Tibial nerve (tissue), 4 donors: Measurements from ENCODE around the gene FGF1. TPM values are rescaled to one million over a fixed set of nuclear protein-coding genes. Genes with fewer than 3 reads are reported as not detected.

ENCODE experiments used
- DNase-seq, 2 donors: peaks; one replicate each; pipeline ENCODE4 v3.0.0-alpha.2; 2019; ENCODE audit warnings: low spot score in 2 of 2
- H3K27ac ChIP-seq, 4 donors: fragments of 200-600 bp; sonication (generic) in 3 of 4; one replicate each; pipeline ENCODE4 v1.5.1; 2017 to 2019; ENCODE audit warnings: mild to moderate bottlenecking in 1 of 4
- H3K27me3 ChIP-seq, 2 donors: fragments of 200-600 bp; sonication (generic) in 1 of 2; one replicate each; pipeline versions ENCODE4 v1.5.1 to v1.6.0; 2017 to 2019
- H3K36me3 ChIP-seq, 3 donors: fragments of 200-600 bp; sonication (generic); one replicate each; pipeline ENCODE4 v1.5.1; 2018 to 2019
- H3K4me1 ChIP-seq, 4 donors: fragments of 200-600 bp; sonication (generic) in 3 of 4; one replicate each; pipeline ENCODE4 v1.5.1; 2017 to 2019
- H3K4me3 ChIP-seq, 4 donors: fragments of 200-600 bp; sonication (generic) in 3 of 4; one replicate each; pipeline ENCODE4 v1.5.1; 2017 to 2019; ENCODE audit warnings: mild to moderate bottlenecking in 1 of 4, moderate library complexity in 1 of 4
- H3K9me3 ChIP-seq, 4 donors: fragments of 200-600 bp; sonication (generic) in 3 of 4; one replicate each; pipeline ENCODE4 v1.5.1; 2017 to 2019
- CTCF ChIP-seq, 5 experiments: fragments of 200-600 bp in 3 of 5; fragments of 450-650 bp in 2 of 5; sonication (generic) in 3 of 5; IDR thresholded peaks; one replicate each; pipeline ENCODE4 v1.5.1; 2016 to 2019; ENCODE audit warnings: antibody characterized with exemption in 5 of 5, mild to moderate bottlenecking in 3 of 5, moderate library complexity in 2 of 5
- EP300 ChIP-seq, 2 donors: sonication (generic); formaldehyde crosslinking; IDR thresholded peaks; one replicate each; pipeline ENCODE4 v1.6.1; 2017; ENCODE audit warnings: antibody characterized with exemption in 2 of 2, mild to moderate bottlenecking in 1 of 2
- POLR2A ChIP-seq, 2 donors: fragments of 450-650 bp; IDR thresholded peaks; one replicate each; pipeline ENCODE4 v1.6.1; 2017; ENCODE audit warnings: antibody characterized with exemption in 2 of 2, mild to moderate bottlenecking in 2 of 2, moderate library complexity in 2 of 2
- WGBS, 2 donors: methylation state at CpG; one replicate each; pipeline ENCODE4 v1.1.5; 2018; 5-methylcytosine and 5-hydroxymethylcytosine counted together
- total RNA-seq, 4 donors: library from RNA; depleted of rRNA; stranded (reverse); fragments of >200 nt; gene quantifications; one replicate each; pipeline ENCODE4 v1.1.0, GENCODE V29; 2016

The FGF1 gene
- total RNA-seq, 4 donors from 2014 or later = 38.1 to 131 (median 115) TPM

GRCh38 chr5:142663246-142663645 lies 22.6 kb downstream of the FGF1 start:
- H3K27me3 ChIP-seq = no peaks in the 10 kb centered on the region
- H3K36me3 ChIP-seq = no peaks in the 10 kb centered on the region
- H3K4me3 ChIP-seq = no peak overlapping the region
- peaks cover 0 to 16% (median 0%) of the 10 kb centered on the region in 4 donors for H3K4me1 ChIP-seq
- DNase-seq = no peak
- no peaks in the 10 kb centered on the region for H3K9me3 ChIP-seq
- H3K27ac ChIP-seq = peak overlapping the region in 1 of 4 donors; percentile 33
- TF ChIP-seq EP300 (IDR thresholded peaks at IDR 0.05) = no peak
- no peak for TF ChIP-seq POLR2A (IDR thresholded peaks at IDR 0.05)
- TF ChIP-seq CTCF (IDR thresholded peaks at IDR 0.05) = no peak
- WGBS, 2 donors = 59 to 63% methylated on average over 6 of the region's 6 CpGs

- Histone ChIP-seq H3K36me3 (no peaks in the 10 kb centered on the region), H3K9me3 (no peaks in the 10 kb centered on the region), H3K27me3 (no peaks in the 10 kb centered on the region), H3K4me3 (no peak overlapping the region), H3K4me1 (peaks cover 0 to 16% (median 0%) of the 10 kb centered on the region in 4 donors), H3K27ac (no peak overlapping the region)
- no peak for DNase-seq
- WGBS, 2 donors = 91% methylated on average over 11 of the region's 11 CpGs
- TF ChIP-seq CTCF (IDR thresholded peaks at IDR 0.05) = no peak
- TF ChIP-seq EP300 (IDR thresholded peaks at IDR 0.05) = no peak
- no peak for TF ChIP-seq POLR2A (IDR thresholded peaks at IDR 0.05)
These were observed 23.9 kb downstream of the FGF1 start for GRCh38 chr5:142661957-142662356.

GRCh38 chr5:142661143-142661542 lies 24.7 kb downstream of the FGF1 start:
- Histone ChIP-seq H3K27ac (peak overlapping the region in 1 of 4 donors; percentile 3), H3K36me3 (no peaks in the 10 kb centered on the region), H3K27me3 (no peaks in the 10 kb centered on the region), H3K4me3 (no peak overlapping the region), H3K9me3 (no peaks in the 10 kb centered on the region), H3K4me1 (peaks cover 0 to 19% (median 0%) of the 10 kb centered on the region in 4 donors)
- TF ChIP-seq CTCF (IDR thresholded peaks at IDR 0.05) (no peak), EP300 (IDR thresholded peaks at IDR 0.05) (no peak), POLR2A (IDR thresholded peaks at IDR 0.05) (no peak)
- no peak for DNase-seq
- 96 to 100% methylated on average over 2 of the region's 2 CpGs for WGBS, 2 donors

- Histone ChIP-seq H3K27me3 (no peaks in the 10 kb centered on the region), H3K9me3 (no peaks in the 10 kb centered on the region), H3K4me1 (peaks cover 0 to 23% (median 0%) of the 10 kb centered on the region in 4 donors), H3K4me3 (no peak overlapping the region), H3K27ac (peak overlapping the region in 2 of 4 donors; percentile 3 to 48), H3K36me3 (no peaks in the 10 kb centered on the region)
- DNase-seq = no peak
- TF ChIP-seq CTCF (IDR thresholded peaks at IDR 0.05) (no peak), EP300 (IDR thresholded peaks at IDR 0.05) (no peak), POLR2A (IDR thresholded peaks at IDR 0.05) (no peak)
These were observed 25.2 kb downstream of the FGF1 start for GRCh38 chr5:142660731-142661130.

- H3K27me3 ChIP-seq = no peaks in the 10 kb centered on the region
- peak overlapping the region; percentile 10 to 73 (median 35) for H3K27ac ChIP-seq
- no peaks in the 10 kb centered on the region for H3K36me3 ChIP-seq
- no peak for TF ChIP-seq EP300 (IDR thresholded peaks at IDR 0.05)
- no peak for TF ChIP-seq POLR2A (IDR thresholded peaks at IDR 0.05)
- no peak for TF ChIP-seq CTCF (IDR thresholded peaks at IDR 0.05)
- no peaks in the 10 kb centered on the region for H3K9me3 ChIP-seq
- no peak for DNase-seq
- no peak overlapping the region for H3K4me3 ChIP-seq
- 56 to 69% methylated on average over 10 of the region's 10 CpGs for WGBS, 2 donors
- peaks cover 0 to 28% (median 0%) of the 10 kb centered on the region in 4 donors for H3K4me1 ChIP-seq
These were observed 25.7 kb downstream of the FGF1 start for GRCh38 chr5:142660196-142660595.
